ENCODE results near the gene NBAS.

DNA sequence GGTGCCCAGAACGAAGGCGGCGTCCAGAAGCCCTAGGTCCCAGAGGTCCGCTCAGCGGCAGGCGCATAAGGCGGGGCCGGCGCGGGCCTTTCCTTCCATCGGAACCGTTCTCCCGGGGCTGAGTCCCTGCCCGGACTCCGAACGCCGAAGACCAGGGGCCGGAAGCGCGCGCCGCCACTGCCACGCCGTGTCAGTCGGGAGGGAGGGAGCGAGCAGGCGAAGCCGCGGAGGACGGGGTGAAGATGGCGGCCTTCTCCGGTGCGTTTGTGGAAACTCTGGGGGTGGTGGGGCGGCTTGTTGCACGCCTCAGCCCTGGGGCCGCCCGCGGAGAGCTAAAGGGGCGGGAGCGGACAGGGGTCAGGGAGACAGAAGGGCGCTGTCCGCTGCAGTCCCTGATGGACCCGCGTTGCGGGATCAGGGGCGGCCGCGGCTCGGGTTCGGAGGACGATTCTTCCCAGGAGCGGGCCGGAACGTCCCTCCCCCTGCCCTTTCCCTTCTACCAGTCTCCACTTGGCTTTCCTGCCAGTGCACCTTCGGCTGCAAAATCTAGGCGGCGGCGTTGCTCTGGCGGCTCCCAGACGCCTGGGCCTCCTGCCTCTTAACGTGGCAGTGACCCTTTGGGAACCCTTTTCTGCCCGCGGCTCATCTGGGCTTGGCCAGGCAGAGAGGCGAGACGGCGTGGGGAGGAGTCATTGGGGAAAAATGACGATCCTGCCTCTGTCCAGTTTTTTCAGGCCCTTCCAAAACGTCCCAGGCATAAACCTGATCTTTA, 30.7 kb upstream of the NBAS start, which contains the start of gene DDX1:
- TF ChIP-seq CTCF (IDR thresholded peaks at IDR 0.05; ENCODE audit: extremely low read depth in 1 of 2, insufficient read depth in 1 of 2, low read depth in 1 of 2, low read length in 2 of 2): no peak
- TF ChIP-seq POLR2AphosphoS5 (IDR thresholded peaks at IDR 0.05; ENCODE audit: insufficient read depth, low read depth, low read length): peak; percentile 82
- TF ChIP-seq FOS (IDR thresholded peaks at IDR 0.05; ENCODE audit: borderline replicate concordance, insufficient read depth, low read length): no peak
- peak; percentile 82 for TF ChIP-seq POLR2A (IDR thresholded peaks at IDR 0.05; ENCODE audit: low read depth, low read length)
- TF ChIP-seq EZH2 (IDR thresholded peaks at IDR 0.05; ENCODE audit: borderline replicate concordance, low read depth, low read length, severe bottlenecking): no peak

All from endothelial cell of umbilical vein (primary cell).